Upper lobe of left lung (tissue), 4 donors: ENCODE measurements around the gene GLYR1.

Experiments
- EP300 ChIP-seq, 4 donors: sonication (generic); formaldehyde crosslinking; IDR thresholded peaks; one replicate each; pipeline ENCODE4 v1.5.1; 2017; ENCODE audit warnings: antibody characterized with exemption in 4 of 4, control low read depth in 2 of 4
- TF ChIP-seq, protein P1 (sequence below), 6 experiments: fragments of 450-650 bp in 4 of 6; fragments of 200-600 bp in 2 of 6; sonication (generic) in 2 of 6; IDR thresholded peaks; one replicate each; pipeline ENCODE4 v1.5.1; 2016 to 2019; ENCODE audit warnings: antibody characterized with exemption in 6 of 6

GRCh38 chr16:4855804-4856203 is 8.7 kb upstream of the GLYR1 start:
- TF ChIP-seq, protein P1, sequence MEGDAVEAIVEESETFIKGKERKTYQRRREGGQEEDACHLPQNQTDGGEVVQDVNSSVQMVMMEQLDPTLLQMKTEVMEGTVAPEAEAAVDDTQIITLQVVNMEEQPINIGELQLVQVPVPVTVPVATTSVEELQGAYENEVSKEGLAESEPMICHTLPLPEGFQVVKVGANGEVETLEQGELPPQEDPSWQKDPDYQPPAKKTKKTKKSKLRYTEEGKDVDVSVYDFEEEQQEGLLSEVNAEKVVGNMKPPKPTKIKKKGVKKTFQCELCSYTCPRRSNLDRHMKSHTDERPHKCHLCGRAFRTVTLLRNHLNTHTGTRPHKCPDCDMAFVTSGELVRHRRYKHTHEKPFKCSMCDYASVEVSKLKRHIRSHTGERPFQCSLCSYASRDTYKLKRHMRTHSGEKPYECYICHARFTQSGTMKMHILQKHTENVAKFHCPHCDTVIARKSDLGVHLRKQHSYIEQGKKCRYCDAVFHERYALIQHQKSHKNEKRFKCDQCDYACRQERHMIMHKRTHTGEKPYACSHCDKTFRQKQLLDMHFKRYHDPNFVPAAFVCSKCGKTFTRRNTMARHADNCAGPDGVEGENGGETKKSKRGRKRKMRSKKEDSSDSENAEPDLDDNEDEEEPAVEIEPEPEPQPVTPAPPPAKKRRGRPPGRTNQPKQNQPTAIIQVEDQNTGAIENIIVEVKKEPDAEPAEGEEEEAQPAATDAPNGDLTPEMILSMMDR (IDR thresholded peaks at IDR 0.05) = no peak
- no peak for TF ChIP-seq EP300 (IDR thresholded peaks at IDR 0.05)
